ENCODE measurements around the gene AIG1.
"Not testable (repeated sequence)": the region's sequence is repeated elsewhere in the genome, so short reads cannot be mapped to it uniquely, and the experiment has no call there.

The AIG1 gene

DNA sequence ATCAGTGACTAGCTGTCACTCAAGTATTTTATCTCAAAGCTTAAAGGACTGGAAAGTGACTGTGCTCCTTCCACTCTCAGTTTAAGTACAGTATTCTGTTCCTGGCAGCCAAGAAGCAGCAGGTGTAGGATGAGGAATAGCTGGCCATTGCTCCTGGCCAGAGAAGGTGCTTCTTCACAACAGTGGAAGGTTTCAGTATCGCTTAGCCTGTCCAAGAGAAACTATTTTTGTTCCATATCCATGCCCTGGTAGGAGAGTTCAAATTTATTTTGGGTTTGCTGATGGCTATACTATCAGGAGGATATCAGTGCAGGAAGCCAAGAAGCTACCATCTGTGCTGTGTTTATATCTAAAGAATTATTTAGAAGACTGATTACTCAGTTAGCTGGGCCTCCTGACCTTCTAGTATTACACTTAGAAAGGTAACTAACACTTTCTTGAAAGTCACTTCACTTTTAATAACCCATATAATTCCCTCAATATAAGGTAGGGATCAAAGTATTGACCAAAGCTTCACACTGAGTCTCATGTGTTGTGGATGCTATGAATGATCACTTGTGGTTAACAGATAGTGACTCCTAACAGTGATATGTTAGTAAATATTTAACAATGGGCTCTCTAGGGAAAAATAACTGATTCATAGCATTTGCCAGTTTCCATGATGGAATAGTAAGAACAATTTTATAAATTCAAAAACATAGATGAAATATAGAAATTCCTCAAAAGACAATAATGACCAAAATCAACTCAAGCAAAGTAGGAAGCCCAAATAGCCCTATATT is 99.9 kb downstream of the AIG1 start:
- DNase-seq (ENCODE audit: low spot score): no peak
- TF ChIP-seq, protein P1, sequence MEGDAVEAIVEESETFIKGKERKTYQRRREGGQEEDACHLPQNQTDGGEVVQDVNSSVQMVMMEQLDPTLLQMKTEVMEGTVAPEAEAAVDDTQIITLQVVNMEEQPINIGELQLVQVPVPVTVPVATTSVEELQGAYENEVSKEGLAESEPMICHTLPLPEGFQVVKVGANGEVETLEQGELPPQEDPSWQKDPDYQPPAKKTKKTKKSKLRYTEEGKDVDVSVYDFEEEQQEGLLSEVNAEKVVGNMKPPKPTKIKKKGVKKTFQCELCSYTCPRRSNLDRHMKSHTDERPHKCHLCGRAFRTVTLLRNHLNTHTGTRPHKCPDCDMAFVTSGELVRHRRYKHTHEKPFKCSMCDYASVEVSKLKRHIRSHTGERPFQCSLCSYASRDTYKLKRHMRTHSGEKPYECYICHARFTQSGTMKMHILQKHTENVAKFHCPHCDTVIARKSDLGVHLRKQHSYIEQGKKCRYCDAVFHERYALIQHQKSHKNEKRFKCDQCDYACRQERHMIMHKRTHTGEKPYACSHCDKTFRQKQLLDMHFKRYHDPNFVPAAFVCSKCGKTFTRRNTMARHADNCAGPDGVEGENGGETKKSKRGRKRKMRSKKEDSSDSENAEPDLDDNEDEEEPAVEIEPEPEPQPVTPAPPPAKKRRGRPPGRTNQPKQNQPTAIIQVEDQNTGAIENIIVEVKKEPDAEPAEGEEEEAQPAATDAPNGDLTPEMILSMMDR (IDR thresholded peaks at IDR 0.05; ENCODE audit: borderline replicate concordance, control extremely low read depth, extremely low read depth, insufficient read depth, missing control alignments): no peak
- in situ Hi-C loops (cut with MboI; ENCODE audit: low sequenced_read_pairs, unreplicated experiment): no loop called here

DNA sequence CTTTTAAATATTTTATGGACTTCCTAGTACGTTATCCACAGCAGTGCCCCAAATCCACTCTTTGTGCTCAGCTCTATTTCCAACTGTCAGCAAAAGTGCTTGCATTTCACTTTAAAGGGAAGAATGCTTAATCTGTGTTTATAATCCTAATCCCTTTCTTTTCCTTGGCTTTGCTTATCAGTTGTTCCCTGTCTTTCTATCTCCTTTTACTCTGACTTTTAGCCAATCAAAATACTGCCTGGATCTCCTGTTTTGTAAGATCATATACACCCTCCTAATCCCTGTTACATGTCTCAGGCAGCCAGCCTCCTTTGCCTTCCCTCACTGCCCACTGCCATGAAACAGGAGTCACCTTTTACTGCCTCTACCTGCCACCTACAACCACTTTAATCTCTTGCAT is 102.9 kb downstream of the AIG1 start:
- in situ Hi-C loops (cut with MboI; ENCODE audit: low sequenced_read_pairs, unreplicated experiment): no loop called here
- TF ChIP-seq, protein P1 (IDR thresholded peaks at IDR 0.05; ENCODE audit: borderline replicate concordance, control extremely low read depth, extremely low read depth, insufficient read depth, missing control alignments): no peak
- no peak for DNase-seq (ENCODE audit: low spot score)

DNA sequence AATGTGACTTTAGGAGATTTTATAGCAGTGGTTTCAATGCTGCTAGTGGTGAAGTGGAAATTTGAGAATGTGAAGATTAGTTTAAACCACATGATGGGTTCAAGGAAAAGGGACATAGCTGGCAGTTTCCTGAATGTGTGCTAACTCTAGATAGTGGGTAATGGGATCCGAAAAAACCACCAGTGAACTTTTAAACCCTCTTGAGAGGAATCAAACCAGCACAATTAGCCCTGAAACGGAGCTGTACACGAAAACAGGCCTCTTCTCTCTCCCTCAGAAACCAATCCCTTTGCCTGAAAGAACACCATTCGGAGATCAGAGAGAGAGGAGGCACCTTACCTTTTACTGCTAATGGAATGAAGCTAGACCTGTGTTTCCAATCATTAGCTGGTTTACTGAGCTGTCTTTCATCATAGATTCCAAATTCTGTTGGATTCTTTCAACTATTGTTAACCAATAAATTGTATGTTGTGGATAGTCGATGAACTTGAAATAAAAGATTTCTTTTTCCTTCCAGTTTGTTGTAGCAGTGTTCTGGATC is 103.9 kb downstream of the AIG1 start:
- TF ChIP-seq, protein P1 (IDR thresholded peaks at IDR 0.05; ENCODE audit: borderline replicate concordance, control extremely low read depth, extremely low read depth, insufficient read depth, missing control alignments): no peak
- in situ Hi-C loops (cut with MboI; ENCODE audit: low sequenced_read_pairs, unreplicated experiment): no loop called here

DNA sequence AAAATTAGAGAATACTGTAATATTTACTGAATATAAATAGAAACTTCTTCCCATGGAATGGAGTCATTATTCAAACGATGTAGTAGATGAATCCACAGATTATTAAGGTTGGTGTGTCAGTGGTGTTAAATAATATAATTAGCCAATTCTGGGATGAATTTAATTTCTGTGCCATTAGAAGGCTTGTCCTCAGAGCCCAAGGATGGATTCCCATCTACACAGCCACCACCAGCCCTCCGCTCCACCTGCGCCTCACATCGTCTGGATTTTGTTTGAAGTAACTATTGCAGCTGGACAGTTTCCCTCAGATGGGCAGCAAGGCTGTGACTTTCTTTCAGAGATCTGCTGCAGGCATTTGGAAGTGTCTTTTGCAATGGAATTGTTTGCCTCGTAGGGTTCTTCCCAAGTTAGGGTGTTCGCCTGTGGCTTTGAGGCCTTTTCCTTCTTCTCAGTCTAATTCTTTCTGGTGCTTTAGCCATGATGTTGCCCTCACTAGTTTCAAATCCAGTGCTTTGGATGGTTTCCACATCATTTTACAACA is 104.7 kb downstream of the AIG1 start:
- TF ChIP-seq, protein P1 (IDR thresholded peaks at IDR 0.05; ENCODE audit: borderline replicate concordance, control extremely low read depth, extremely low read depth, insufficient read depth, missing control alignments): no peak
- in situ Hi-C loops (cut with MboI; ENCODE audit: low sequenced_read_pairs, unreplicated experiment): no loop called here
- no peak for DNase-seq (ENCODE audit: low spot score)

More for the DNA sequence above, 103.9 kb downstream of the AIG1 start:
- no peak for DNase-seq (ENCODE audit: low spot score)

DNA sequence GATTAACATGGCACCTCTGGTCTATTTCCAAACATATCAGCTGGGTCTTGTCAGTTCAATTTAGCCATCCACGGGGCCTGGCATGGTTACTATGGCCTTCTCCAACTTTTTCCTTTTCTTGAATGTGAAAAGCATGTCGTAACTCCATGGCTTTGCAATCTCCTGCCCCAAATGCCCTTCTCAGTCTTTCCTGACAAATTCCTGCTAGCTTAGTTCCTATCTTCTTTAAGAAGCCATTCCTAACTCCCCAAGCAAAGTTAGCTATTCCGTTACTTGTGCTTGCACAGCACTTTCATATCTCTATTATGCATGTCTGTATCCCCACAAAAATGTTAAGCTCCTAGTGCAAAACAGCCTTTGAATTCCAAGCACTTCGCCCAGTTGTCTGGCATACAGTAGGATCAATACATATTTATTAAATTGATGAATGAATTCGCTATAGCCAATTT is 105.6 kb downstream of the AIG1 start:
- in situ Hi-C loops (cut with MboI; ENCODE audit: low sequenced_read_pairs, unreplicated experiment): no loop called here
- TF ChIP-seq, protein P1 (IDR thresholded peaks at IDR 0.05; ENCODE audit: borderline replicate concordance, control extremely low read depth, extremely low read depth, insufficient read depth, missing control alignments): no peak
- no peak for DNase-seq (ENCODE audit: low spot score)

DNA sequence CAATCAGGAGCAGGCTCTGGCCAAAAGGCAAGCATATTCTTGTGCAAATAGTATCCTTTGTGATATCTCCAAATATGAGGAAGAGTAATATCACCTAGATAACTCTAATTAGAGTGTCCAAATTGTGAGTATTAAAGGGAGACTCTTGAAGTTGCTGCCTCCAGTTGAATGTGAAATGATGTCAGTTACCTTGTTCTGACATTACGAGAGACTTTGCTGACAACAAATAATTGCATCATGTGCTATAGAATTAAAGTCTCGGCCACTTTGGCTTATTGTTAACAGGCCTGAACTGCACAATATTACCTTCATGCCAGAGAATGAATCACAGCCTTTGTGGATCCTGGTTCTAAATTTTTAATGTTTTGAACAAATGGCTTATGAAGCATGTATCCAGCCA is 106.5 kb downstream of the AIG1 start:
- TF ChIP-seq, protein P1 (IDR thresholded peaks at IDR 0.05; ENCODE audit: borderline replicate concordance, control extremely low read depth, extremely low read depth, insufficient read depth, missing control alignments): no peak
- no peak for DNase-seq (ENCODE audit: low spot score)
- in situ Hi-C loops (cut with MboI; ENCODE audit: low sequenced_read_pairs, unreplicated experiment): no loop called here

DNA sequence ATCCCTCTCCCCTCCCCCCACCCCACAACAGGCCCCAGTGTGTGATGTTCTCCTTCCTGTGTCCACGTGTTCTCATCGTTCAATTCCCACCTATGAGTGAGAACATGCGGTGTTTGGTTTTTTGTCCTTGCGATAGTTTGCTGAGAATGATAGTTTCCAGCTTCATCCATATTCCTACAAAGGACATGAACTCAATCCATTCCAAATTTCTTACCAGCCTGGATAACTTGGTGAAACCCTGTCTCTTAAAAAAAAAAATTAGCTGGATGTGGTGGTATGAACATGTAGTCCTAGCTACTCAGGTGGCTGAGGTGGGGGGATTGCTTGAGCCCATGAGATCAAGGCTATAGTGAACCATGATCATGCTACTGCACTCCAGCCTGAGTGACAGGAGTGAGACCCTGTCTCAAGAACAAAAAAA is 107.7 kb downstream of the AIG1 start:
- DNase-seq (ENCODE audit: low spot score); in situ Hi-C loops (cut with MboI; ENCODE audit: low sequenced_read_pairs, unreplicated experiment): not testable (repeated sequence)
